ENCODE data around the gene CRACDL. TPM values are rescaled to one million over a fixed set of nuclear protein-coding genes. Genes with fewer than 3 reads are reported as not detected.
A peak's percentile ranks its signal among the peaks of the same experiment; 100 is the strongest.

CRACDL gene, protein sequence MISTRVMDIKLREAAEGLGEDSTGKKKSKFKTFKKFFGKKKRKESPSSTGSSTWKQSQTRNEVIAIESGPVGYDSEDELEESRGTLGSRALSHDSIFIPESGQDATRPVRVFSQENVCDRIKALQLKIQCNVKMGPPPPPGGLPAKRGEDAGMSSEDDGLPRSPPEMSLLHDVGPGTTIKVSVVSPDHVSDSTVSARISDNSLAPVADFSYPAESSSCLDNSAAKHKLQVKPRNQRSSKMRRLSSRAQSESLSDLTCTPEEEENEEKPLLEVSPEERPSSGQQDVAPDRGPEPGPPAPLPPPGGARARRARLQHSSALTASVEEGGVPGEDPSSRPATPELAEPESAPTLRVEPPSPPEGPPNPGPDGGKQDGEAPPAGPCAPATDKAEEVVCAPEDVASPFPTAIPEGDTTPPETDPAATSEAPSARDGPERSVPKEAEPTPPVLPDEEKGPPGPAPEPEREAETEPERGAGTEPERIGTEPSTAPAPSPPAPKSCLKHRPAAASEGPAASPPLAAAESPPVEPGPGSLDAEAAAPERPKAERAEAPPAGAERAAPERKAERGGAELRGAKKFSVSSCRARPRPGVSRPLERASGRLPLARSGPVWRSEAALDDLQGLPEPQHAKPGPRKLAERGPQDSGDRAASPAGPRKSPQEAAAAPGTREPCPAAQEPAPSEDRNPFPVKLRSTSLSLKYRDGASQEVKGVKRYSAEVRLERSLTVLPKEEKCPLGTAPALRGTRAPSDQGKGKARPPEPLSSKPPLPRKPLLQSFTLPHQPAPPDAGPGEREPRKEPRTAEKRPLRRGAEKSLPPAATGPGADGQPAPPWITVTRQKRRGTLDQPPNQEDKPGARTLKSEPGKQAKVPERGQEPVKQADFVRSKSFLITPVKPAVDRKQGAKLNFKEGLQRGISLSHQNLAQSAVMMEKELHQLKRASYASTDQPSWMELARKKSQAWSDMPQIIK
- 10 to 100 TPM in 1 of 6 donors, 1 to 10 TPM in 5; 4.1 to 11.0 (median 6.2) TPM for total RNA-seq
- polyA plus RNA-seq: 1 to 10 TPM; 3.6 to 5.3 TPM

DNA sequence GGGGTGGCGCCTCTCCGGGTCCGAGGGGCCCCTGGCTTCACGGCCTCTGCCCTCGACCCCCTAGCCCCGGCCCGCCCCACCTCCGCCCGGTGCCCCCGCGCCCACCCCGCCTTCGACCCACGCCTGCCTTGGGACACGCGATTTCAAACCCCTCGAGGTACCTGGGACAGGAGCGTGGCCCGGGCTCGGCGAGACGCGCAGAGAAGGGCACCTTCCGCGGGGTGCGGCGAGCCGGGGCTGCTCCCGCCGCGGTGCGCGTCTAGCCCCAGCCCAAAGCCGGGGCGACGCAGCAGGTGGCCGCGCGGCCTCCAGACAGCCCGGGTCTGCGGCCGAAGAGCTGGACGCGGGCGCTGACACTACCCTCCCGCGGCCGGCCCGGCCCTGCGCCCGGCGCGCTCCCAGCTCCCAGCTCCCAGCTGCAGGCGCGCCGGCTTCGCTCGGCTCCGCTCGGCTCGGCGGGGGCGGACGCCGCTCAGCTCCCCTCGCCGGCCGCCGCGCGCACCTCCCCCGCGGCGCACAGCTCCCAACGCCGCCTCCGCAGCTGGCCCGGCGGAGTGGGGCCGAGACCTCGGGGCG is at the start of gene CRACDL:
CRACDL (minus strand) TSS at position 449 of the 576 bp plus-strand sequence. CDS start 89,425 bp downstream, outside the sequence.
- intact Hi-C loops (cut with DNase I): no loop called here
- FAIRE-seq (no peak), DNase-seq (peak in 5 of 6 donors; percentile 31 to 77 (median 62)), ATAC-seq (peak; percentile 67 to 87 (median 70))
- H3K4me1 ChIP-seq: no peaks in the 10 kb centered on the region
- H3K4me3 ChIP-seq: peak within 1 kb of the TSS; percentile 43 to 71 (median 48)
- H3K9me3 ChIP-seq: no peaks in the 10 kb centered on the region
- no peaks in the 10 kb centered on the region for H3K36me3 ChIP-seq
- TF ChIP-seq, protein P1, sequence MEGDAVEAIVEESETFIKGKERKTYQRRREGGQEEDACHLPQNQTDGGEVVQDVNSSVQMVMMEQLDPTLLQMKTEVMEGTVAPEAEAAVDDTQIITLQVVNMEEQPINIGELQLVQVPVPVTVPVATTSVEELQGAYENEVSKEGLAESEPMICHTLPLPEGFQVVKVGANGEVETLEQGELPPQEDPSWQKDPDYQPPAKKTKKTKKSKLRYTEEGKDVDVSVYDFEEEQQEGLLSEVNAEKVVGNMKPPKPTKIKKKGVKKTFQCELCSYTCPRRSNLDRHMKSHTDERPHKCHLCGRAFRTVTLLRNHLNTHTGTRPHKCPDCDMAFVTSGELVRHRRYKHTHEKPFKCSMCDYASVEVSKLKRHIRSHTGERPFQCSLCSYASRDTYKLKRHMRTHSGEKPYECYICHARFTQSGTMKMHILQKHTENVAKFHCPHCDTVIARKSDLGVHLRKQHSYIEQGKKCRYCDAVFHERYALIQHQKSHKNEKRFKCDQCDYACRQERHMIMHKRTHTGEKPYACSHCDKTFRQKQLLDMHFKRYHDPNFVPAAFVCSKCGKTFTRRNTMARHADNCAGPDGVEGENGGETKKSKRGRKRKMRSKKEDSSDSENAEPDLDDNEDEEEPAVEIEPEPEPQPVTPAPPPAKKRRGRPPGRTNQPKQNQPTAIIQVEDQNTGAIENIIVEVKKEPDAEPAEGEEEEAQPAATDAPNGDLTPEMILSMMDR (IDR thresholded peaks at IDR 0.05): no peak
- peak within 1 kb of the TSS in 2 of 4 donors; percentile 26 to 28 for H3K27ac ChIP-seq
- H3K27me3 ChIP-seq: no peaks in the 10 kb centered on the region
- 0 to 1% methylated on average over 39 to 82 of the region's 82 CpGs for WGBS, 2 donors

DNA sequence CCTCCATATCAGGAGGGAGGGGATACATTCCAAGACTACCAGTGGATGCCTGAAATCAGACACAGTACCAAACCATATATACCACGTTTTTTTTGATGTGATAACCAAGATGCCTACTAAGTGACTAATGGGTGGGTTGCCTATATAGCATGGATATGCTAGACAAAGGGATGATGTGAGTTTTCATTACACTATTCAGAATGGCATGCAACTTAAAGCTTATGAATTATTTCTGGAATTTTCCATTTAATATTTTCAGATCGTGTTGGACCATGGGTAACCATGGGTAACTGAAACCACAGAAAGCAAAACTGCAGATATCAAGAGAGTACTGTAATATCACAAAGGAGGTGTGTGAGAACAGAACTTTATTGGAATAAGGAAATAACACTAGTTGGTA is 39.6 kb upstream of the CRACDL start:
- no peaks in the 10 kb centered on the region for H3K9me3 ChIP-seq
- H3K27ac ChIP-seq: no peak overlapping the region
- TF ChIP-seq, protein P1 (IDR thresholded peaks at IDR 0.05): no peak
- no peaks in the 10 kb centered on the region for H3K4me1 ChIP-seq
- ATAC-seq: no peak
- DNase-seq: no peak
- H3K36me3 ChIP-seq: no peaks in the 10 kb centered on the region
- no peak for FAIRE-seq
- H3K4me3 ChIP-seq: no peak overlapping the region
- intact Hi-C loops (cut with DNase I): no loop called here
- H3K27me3 ChIP-seq: no peaks in the 10 kb centered on the region
- 63 to 73% methylated on average over 2 of the region's 2 CpGs for WGBS, 2 donors

DNA sequence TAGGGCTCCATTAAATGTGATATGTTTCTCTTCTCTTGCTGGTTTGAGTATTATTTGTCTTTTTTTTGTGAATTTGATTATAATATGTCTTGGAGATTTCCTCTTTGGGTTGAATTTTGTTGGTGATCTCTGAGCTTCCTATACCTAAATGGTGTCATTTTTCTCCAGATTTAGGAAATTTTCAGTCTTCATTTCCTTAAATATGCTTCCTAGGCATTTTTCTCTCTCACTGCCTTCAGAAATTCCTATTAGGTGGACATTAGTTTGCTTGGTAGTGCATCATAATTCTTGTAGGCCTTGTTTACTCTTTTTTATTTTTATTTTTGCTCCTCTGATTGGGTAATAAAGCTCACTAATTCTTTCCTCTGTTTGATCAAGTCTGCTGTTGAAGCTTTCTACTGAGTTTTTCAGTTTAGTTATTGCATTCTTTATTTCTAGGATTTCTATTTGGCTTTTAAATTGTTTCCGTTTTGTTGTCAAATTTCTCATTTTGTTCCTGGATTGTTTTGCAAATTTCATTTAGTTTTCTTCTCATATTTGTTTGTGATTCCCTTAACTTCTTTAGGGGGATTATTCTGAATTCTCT is 36.6 kb upstream of the CRACDL start:
- no peaks in the 10 kb centered on the region for H3K9me3 ChIP-seq
- H3K27me3 ChIP-seq: no peaks in the 10 kb centered on the region
- no peak for ATAC-seq
- intact Hi-C loops (cut with DNase I): no loop called here
- TF ChIP-seq, protein P1 (IDR thresholded peaks at IDR 0.05): no peak
- no peak for DNase-seq
- H3K36me3 ChIP-seq: no peaks in the 10 kb centered on the region
- H3K4me3 ChIP-seq: no peak overlapping the region
- no peak for FAIRE-seq
- H3K27ac ChIP-seq: no peak overlapping the region
- no peaks in the 10 kb centered on the region for H3K4me1 ChIP-seq
- 81 to 92% methylated on average over 1 of the region's 1 CpG for WGBS, 2 donors

DNA sequence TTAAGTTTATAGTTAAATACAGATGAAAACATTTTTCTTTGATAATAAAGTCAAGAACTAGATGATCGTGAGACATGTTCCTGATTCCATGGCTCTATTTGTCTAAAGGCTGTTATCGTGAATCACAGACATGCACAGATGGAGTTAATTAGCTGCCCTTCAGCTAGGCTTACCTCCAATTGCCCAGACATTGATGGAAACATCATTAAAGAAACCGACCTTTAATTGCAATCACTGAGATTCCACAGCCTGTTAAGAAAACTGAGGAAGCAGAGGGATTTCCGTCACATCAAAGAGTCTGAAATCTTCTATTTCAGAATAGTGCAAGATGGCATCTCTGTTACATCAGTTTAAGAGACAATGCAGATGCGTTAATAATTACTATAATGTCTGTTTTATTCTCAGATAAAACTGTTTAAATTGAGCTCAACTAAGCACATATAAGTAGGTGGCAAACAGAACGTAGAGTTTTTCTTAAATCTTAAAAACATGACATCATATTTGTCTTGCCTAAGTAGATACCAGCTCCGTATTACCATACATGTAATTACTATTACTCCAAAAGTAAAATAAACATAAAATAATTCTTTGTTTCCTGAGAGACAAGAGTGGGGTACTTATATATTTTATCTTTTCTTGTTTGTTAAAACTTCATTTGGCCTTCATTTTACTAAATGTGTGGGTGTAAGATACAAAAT is 23.9 kb upstream of the CRACDL start:
- Histone ChIP-seq H3K4me3 (no peak overlapping the region), H3K27me3 (no peaks in the 10 kb centered on the region), H3K9me3 (no peaks in the 10 kb centered on the region), H3K36me3 (no peaks in the 10 kb centered on the region), H3K27ac (no peak overlapping the region), H3K4me1 (no peaks in the 10 kb centered on the region)
- intact Hi-C loops (cut with DNase I): no loop called here
- FAIRE-seq (no peak), ATAC-seq (no peak), DNase-seq (no peak)
- TF ChIP-seq, protein P1 (IDR thresholded peaks at IDR 0.05): no peak
- WGBS, 2 donors: 67 to 71% methylated on average over 7 of the region's 7 CpGs

Measured in pancreas (tissue), 10 donors.